HepG2 (cell line): Measurements from ENCODE around the gene MAP2K7.

ENCODE experiments used
- HCFC1 ChIP-seq: fragments of 150-350 bp; IDR thresholded peaks from 2 replicates; pipeline ENCODE4 v1.6.1; 2014; ENCODE audit warnings: low read depth, low read length
- IRF2 ChIP-seq: IDR thresholded peaks from 2 replicates; pipeline ENCODE4 v1.6.1; 2018; ENCODE audit warnings: missing genetic modification reagents, missing compliant biosample characterization
- MAFF ChIP-seq: IDR thresholded peaks from 2 replicates; pipeline ENCODE4 v1.6.1; 2011; ENCODE audit warnings: low read depth, low read length, improper control_type of control experiment
- NONO ChIP-seq, 2 experiments: fragments of 450-650 bp in 1 of 2; sonication (generic) in 1 of 2; formaldehyde crosslinking in 1 of 2; IDR thresholded peaks in 1 of 2; conservative IDR thresholded peaks in 1 of 2; 2 replicates each; pipeline versions ENCODE4 v1.6.1 to v1.8.0; 2017 to 2022; ENCODE audit warnings: mild to moderate bottlenecking in 1 of 2, missing genetic modification reagents in 1 of 2, moderate library complexity in 1 of 2
- REPIN1 ChIP-seq: sonication (generic); formaldehyde crosslinking; IDR thresholded peaks from 2 replicates; pipeline ENCODE4 v1.8.0; 2022; ENCODE audit warnings: missing genetic modification reagents, low read depth, mild to moderate bottlenecking, borderline replicate concordance
- STAG1 ChIP-seq: sonication (generic); formaldehyde crosslinking; IDR thresholded peaks from 2 replicates; pipeline ENCODE4 v1.4.0; 2020; ENCODE audit warnings: missing genetic modification reagents
- ZNF234 ChIP-seq: sonication (generic); formaldehyde crosslinking; conservative IDR thresholded peaks from 2 replicates; pipeline ENCODE4 v1.5.1; 2020; ENCODE audit warnings: mild to moderate bottlenecking, missing genetic modification reagents
- ZNF329 ChIP-seq: sonication (generic); formaldehyde crosslinking; IDR thresholded peaks from 2 replicates; pipeline ENCODE4 v1.9.0; 2021; ENCODE audit warnings: low read depth, mild to moderate bottlenecking, missing genetic modification reagents
- TF ChIP-seq, protein P1 (sequence below): sonication (generic); formaldehyde crosslinking; IDR thresholded peaks from 2 replicates; pipeline ENCODE4 v1.5.0; 2020; ENCODE audit warnings: mild to moderate bottlenecking, missing genetic modification reagents, moderate library complexity

DNA sequence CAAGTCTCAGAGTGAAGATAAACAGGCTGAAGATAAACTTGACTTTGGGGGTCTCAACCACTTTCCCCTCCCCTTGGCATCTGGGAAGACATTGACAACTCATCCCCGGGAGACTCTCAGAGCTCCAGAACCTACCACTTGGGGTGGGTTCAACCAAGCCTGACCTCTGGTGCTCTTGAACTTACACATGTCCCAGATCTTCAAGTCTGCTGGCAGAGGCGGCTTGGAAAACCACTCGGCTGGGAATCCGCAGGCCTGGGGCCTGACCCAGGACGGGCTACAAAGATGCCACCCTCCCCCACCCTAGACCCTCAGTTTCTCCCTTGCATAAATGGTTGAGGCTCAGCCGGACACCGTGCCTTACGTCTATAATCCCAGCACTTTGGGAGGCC lies 14.9 kb upstream of the MAP2K7 start:
- TF ChIP-seq, protein P1, sequence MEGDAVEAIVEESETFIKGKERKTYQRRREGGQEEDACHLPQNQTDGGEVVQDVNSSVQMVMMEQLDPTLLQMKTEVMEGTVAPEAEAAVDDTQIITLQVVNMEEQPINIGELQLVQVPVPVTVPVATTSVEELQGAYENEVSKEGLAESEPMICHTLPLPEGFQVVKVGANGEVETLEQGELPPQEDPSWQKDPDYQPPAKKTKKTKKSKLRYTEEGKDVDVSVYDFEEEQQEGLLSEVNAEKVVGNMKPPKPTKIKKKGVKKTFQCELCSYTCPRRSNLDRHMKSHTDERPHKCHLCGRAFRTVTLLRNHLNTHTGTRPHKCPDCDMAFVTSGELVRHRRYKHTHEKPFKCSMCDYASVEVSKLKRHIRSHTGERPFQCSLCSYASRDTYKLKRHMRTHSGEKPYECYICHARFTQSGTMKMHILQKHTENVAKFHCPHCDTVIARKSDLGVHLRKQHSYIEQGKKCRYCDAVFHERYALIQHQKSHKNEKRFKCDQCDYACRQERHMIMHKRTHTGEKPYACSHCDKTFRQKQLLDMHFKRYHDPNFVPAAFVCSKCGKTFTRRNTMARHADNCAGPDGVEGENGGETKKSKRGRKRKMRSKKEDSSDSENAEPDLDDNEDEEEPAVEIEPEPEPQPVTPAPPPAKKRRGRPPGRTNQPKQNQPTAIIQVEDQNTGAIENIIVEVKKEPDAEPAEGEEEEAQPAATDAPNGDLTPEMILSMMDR (CRISPR knock-in tag) = no peak
- TF ChIP-seq MAFF (no peak), REPIN1 (CRISPR knock-in tag) (no peak), STAG1 (no peak), IRF2 (CRISPR knock-in tag) (no peak), NONO (IDR thresholded peaks at IDR 0.05) (no peak), NONO (CRISPR knock-in tag; conservative IDR thresholded peaks at IDR 0.05) (no peak), ZNF234 (no peak), HCFC1 (no peak), ZNF329 (CRISPR knock-in tag) (no peak)
